ENCODE data around the gene GRIK2.
"Not testable (repeated sequence)": the region's sequence is repeated elsewhere in the genome, so short reads cannot be mapped to it uniquely, and the experiment has no call there.

GRIK2 gene

GRCh38 chr6:102051720-102052119 lies 658.2 kb downstream of the GRIK2 start:
- TF ChIP-seq CTCF (IDR thresholded peaks at IDR 0.05; ENCODE audit: insufficient read depth, low read depth, low read length, missing control alignments), result no peak
- H3K4me3 ChIP-seq (ENCODE audit: low read depth, low read length), result no peak overlapping the region
- DNase-seq (ENCODE audit: low read depth), result no peak

- TF ChIP-seq CTCF (IDR thresholded peaks at IDR 0.05; ENCODE audit: insufficient read depth, low read depth, low read length, missing control alignments), result no peak
- H3K4me3 ChIP-seq (ENCODE audit: low read depth, low read length), result no peak overlapping the region
- DNase-seq (ENCODE audit: low read depth), result no peak
Measured at GRCh38 chr6:102064142-102064541, 670.6 kb downstream of the GRIK2 start.

- H3K4me3 ChIP-seq (ENCODE audit: low read depth, low read length), result no peak overlapping the region
- DNase-seq (ENCODE audit: low read depth), result no peak
- TF ChIP-seq CTCF (IDR thresholded peaks at IDR 0.05; ENCODE audit: insufficient read depth, low read depth, low read length, missing control alignments), result no peak
Measured at GRCh38 chr6:102066301-102066700, 672.8 kb downstream of the GRIK2 start.

GRCh38 chr6:102068349-102068929 lies 674.9 kb downstream of the GRIK2 start:
- no peak overlapping the region for H3K4me3 ChIP-seq (ENCODE audit: low read depth, low read length)
- no peak for TF ChIP-seq CTCF (IDR thresholded peaks at IDR 0.05; ENCODE audit: insufficient read depth, low read depth, low read length, missing control alignments)
- DNase-seq (ENCODE audit: low read depth), result no peak

GRCh38 chr6:102075539-102075938 lies 682.0 kb downstream of the GRIK2 start:
- no peak overlapping the region for H3K4me3 ChIP-seq (ENCODE audit: low read depth, low read length)

GRCh38 chr6:102085257-102085656 lies 691.7 kb downstream of the GRIK2 start:
- no peak for TF ChIP-seq CTCF (IDR thresholded peaks at IDR 0.05; ENCODE audit: insufficient read depth, low read depth, low read length, missing control alignments)
- no peak overlapping the region for H3K4me3 ChIP-seq (ENCODE audit: low read depth, low read length)
- no peak for DNase-seq (ENCODE audit: low read depth)

More at GRCh38 chr6:102075539-102075938, 682.0 kb downstream of the GRIK2 start:
- no peak for DNase-seq (ENCODE audit: low read depth)
- no peak for TF ChIP-seq CTCF (IDR thresholded peaks at IDR 0.05; ENCODE audit: insufficient read depth, low read depth, low read length, missing control alignments)

- not testable (repeated sequence) for H3K4me3 ChIP-seq (ENCODE audit: low read depth, low read length); DNase-seq (ENCODE audit: low read depth)
Measured at GRCh38 chr6:102088160-102088559, 694.7 kb downstream of the GRIK2 start.
